ENCODE results near the gene OR13C4. TPM values are rescaled to one million over a fixed set of nuclear protein-coding genes. Genes with fewer than 3 reads are reported as not detected.

OR13C4 gene
- total RNA-seq, 1 donor from 2014 or later: not detected

GRCh38 chr9:104494808-104495207 is 32.2 kb downstream of the OR13C4 start:
- Mint-ChIP-seq H3K36me3 (no peaks in the 10 kb centered on the region), H3K4me3 (no peak overlapping the region), H3K4me1 (ENCODE audit: unreplicated experiment) (no peaks in the 10 kb centered on the region), H3K27me3 (no peaks in the 10 kb centered on the region), H3K27ac (no peak overlapping the region), H3K9me3 (no peaks in the 10 kb centered on the region)
- peak; percentile 69 for TF ChIP-seq CTCF (conservative IDR thresholded peaks at IDR 0.05)
- DNase-seq (ENCODE audit: extremely low spot score, unreplicated experiment): no peak

- H3K9me3 Mint-ChIP-seq: no peaks in the 10 kb centered on the region
- no peak overlapping the region for H3K27ac Mint-ChIP-seq
- no peak overlapping the region for H3K4me3 Mint-ChIP-seq
- no peak for DNase-seq (ENCODE audit: extremely low spot score, unreplicated experiment)
- no peak for TF ChIP-seq CTCF (conservative IDR thresholded peaks at IDR 0.05)
- H3K36me3 Mint-ChIP-seq: no peaks in the 10 kb centered on the region
- no peaks in the 10 kb centered on the region for H3K27me3 Mint-ChIP-seq
- H3K4me1 Mint-ChIP-seq (ENCODE audit: unreplicated experiment): no peaks in the 10 kb centered on the region
Observed at GRCh38 chr9:104485014-104485413, 42.0 kb downstream of the OR13C4 start.

GRCh38 chr9:104482921-104483570 is 44.0 kb downstream of the OR13C4 start:
- no peaks in the 10 kb centered on the region for H3K27me3 Mint-ChIP-seq
- no peaks in the 10 kb centered on the region for H3K9me3 Mint-ChIP-seq
- no peak overlapping the region for H3K4me3 Mint-ChIP-seq
- H3K27ac Mint-ChIP-seq: no peak overlapping the region
- TF ChIP-seq CTCF (conservative IDR thresholded peaks at IDR 0.05): no peak
- no peak for DNase-seq (ENCODE audit: extremely low spot score, unreplicated experiment)
- no peaks in the 10 kb centered on the region for H3K36me3 Mint-ChIP-seq
- no peaks in the 10 kb centered on the region for H3K4me1 Mint-ChIP-seq (ENCODE audit: unreplicated experiment)

Other genes starting within 250 kb of the OR13C4 start
- not detected in 2 replicates for gene OR13F1, start 22.9 kb downstream of the OR13C4 start, total RNA-seq (ENCODE audit: low replicate concordance)
- gene OR13C3, start 9.6 kb upstream of the OR13C4 start, total RNA-seq (ENCODE audit: low replicate concordance): not detected in 2 replicates
- not detected in 2 replicates for gene OR13C8, start 42.0 kb upstream of the OR13C4 start, total RNA-seq (ENCODE audit: low replicate concordance)
- not detected in 2 replicates for gene OR13C5, start 72.2 kb upstream of the OR13C4 start, total RNA-seq (ENCODE audit: low replicate concordance)
- not detected in 2 replicates for gene OR13C2, start 78.4 kb upstream of the OR13C4 start, total RNA-seq (ENCODE audit: low replicate concordance)
- not detected in 2 replicates for gene OR13C9, start 91.0 kb upstream of the OR13C4 start, total RNA-seq (ENCODE audit: low replicate concordance)
- not detected in 2 replicates for gene OR13D1, start 167.3 kb upstream of the OR13C4 start, total RNA-seq (ENCODE audit: low replicate concordance)
- 17.1 and 25.6 TPM in 2 replicates for gene NIPSNAP3A, start 220.5 kb upstream of the OR13C4 start, total RNA-seq (ENCODE audit: low replicate concordance)
- gene NIPSNAP3B, start 236.9 kb upstream of the OR13C4 start, total RNA-seq (ENCODE audit: low replicate concordance): 2.3 and 3.3 TPM in 2 replicates